Measurements from ENCODE around the gene BTNL9.

DNA sequence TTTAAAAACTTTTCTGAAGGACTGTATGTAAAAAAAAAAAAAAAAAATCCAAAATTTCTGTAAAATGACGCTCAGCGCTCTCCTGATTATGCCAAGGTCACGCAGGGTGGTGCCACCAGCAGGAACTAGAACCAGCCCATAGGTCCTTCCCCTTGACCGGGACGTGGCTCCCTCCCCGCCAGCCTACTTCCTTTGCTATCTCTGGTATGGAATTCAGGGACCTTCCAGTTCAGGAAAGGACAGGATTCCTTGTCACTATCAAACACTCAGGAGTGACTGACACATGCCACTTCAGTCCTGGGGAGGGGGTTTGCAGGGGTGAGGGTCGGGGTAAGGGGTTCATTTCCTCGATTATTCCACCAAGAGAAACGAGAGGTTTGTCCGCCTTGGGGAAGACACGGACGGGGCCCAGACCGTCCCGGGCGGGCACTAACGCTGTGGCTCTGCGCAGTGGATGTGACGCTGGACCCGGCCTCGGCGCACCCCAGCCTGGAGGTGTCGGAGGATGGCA, 18.8 kb downstream of the BTNL9 start:
- TF ChIP-seq ZNF384 (IDR thresholded peaks at IDR 0.05) (no peak), NFRKB (IDR thresholded peaks at IDR 0.05) (no peak), ELF4 (IDR thresholded peaks at IDR 0.05) (no peak), TARDBP (IDR thresholded peaks at IDR 0.05) (no peak), FOXM1 (IDR thresholded peaks at IDR 0.05; ENCODE audit: borderline replicate concordance) (no peak), SUZ12 (IDR thresholded peaks at IDR 0.05) (no peak)

Data from HEK293T (cell line).